GM12872 (cell line): ENCODE results near the gene PDK2.

Experiments
- CTCF ChIP-seq: IDR thresholded peaks from 3 replicates; pipeline ENCODE4 v1.5.1; 2011; ENCODE audit warnings: low read depth, mild to moderate bottlenecking, low read length, moderate library complexity; ENCODE audit not compliant: insufficient read depth

Gene PDK2

GRCh38 chr17:50066995-50067394, 28.2 kb upstream of the PDK2 start:
- TF ChIP-seq CTCF, result no peak

GRCh38 chr17:50067996-50068395, 27.2 kb upstream of the PDK2 start:
- no peak for TF ChIP-seq CTCF

GRCh38 chr17:50070908-50071680, 24.1 kb upstream of the PDK2 start:
- TF ChIP-seq CTCF, result no peak

- TF ChIP-seq CTCF, result no peak
Measured at GRCh38 chr17:50071692-50072091, 23.5 kb upstream of the PDK2 start.

GRCh38 chr17:50072130-50072529, 23.0 kb upstream of the PDK2 start:
- TF ChIP-seq CTCF, result no peak

- no peak for TF ChIP-seq CTCF
Measured at GRCh38 chr17:50072925-50073324, 22.2 kb upstream of the PDK2 start.

- no peak for TF ChIP-seq CTCF
Measured at GRCh38 chr17:50074227-50074626, 20.9 kb upstream of the PDK2 start.
